H1 (cell line): ENCODE data around the gene KRTAP20-3. TPM values are rescaled to one million over a fixed set of nuclear protein-coding genes. Genes with fewer than 3 reads are reported as not detected.

Experiments used
- NRF1 ChIP-seq: IDR thresholded peaks from 2 replicates; pipeline ENCODE4 v1.6.1; 2011; ENCODE audit warnings: mild to moderate bottlenecking, low read depth, low read length, improper control_type of control experiment
- RXRA ChIP-seq: IDR thresholded peaks from 2 replicates; pipeline ENCODE4 v1.6.1; 2011; ENCODE audit warnings: low read depth, mild to moderate bottlenecking, low read length, moderate library complexity; ENCODE audit not compliant: insufficient read depth
- SP2 ChIP-seq: IDR thresholded peaks from 2 replicates; pipeline ENCODE4 v1.6.1; 2012; ENCODE audit warnings: mild to moderate bottlenecking, low read length, inconsistent platforms
- ZNF274 ChIP-seq: IDR thresholded peaks from 2 replicates; pipeline ENCODE4 v1.7.0; 2012; ENCODE audit warnings: low read length, borderline replicate concordance; ENCODE audit errors: extremely low read depth
- polyA plus RNA-seq, 7 experiments: library from polyadenylated mRNA; depleted of rRNA in 3 of 7; stranded (reverse) in 5 of 7; unstranded in 2 of 7; fragments of >200 nt in 5 of 7; fragments of 200-250 nt in 2 of 7; gene quantifications; 1 replicate in 5 of 7; 2 replicates in 1 of 7; 4 replicates in 1 of 7; pipeline versions ENCODE4 v1.2.1 to v1.2.3, GENCODE V29; 2011 to 2013; ENCODE audit warnings: missing spikeins in 2 of 7, mixed read lengths in 2 of 7
- total RNA-seq: library from RNA; stranded (reverse); fragmentation: NEBNext Ultra II Directional; extraction: Animal tissue kit (Norgen Biotek cat#: 25700); gene quantifications from 2 replicates; pipeline ENCODE4 v1.2.1, GENCODE V29; 2021

The KRTAP20-3 gene
- total and polyA plus RNA-seq, 2 of the 8 experiments (the other 6 are each of a cell fraction or from before 2014, with no cell fraction given), result not detected

DNA sequence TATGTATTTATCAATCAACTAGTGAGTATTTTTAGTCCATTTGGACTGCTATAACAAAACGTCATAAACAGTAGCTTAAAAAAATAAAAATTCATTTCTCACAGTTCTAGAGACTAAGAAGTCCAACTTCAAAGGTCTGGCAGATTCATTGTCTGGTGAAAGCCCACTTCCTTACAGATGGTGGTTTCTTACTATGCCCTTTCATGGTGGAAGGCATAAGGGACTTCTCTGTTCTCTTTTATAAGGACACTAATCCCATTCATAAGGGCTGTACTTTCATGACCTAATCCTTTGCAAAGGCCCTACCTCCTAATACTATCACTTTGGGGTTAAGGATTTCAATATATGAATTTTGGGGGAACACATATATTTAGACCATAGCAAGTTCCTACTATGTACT lies 37.9 kb downstream of the KRTAP20-3 start (continued):
- TF ChIP-seq NRF1 (no peak), SP2 (no peak), RXRA (no peak), ZNF274 (no peak)
- TF ChIP-seq, all 59 proteins: peak for 0
